SK-N-SH treated with all-trans-retinoic acid at 6 μM for 48 hours (cell line): ENCODE data around the gene BLID.
A peak's percentile ranks its signal among the peaks of the same experiment; 100 is the strongest.

Experiments
- ATAC-seq: fragments of 200-7000 bp; cut with Tn5 transposase; 3 replicates; pipeline ENCODE4 v1.9.1; 2020; ENCODE audit warnings: mild to moderate bottlenecking, moderate library complexity
- ARNTL ChIP-seq: fragments of 450-650 bp; formaldehyde crosslinking; IDR thresholded peaks from 2 replicates; pipeline ENCODE4 v1.5.0; 2020; ENCODE audit warnings: low read depth, mild to moderate bottlenecking, moderate library complexity, borderline replicate concordance
- BACH2 ChIP-seq: fragments of 250-450 bp; sonication (Bioruptor Pico); IDR thresholded peaks from 2 replicates; pipeline ENCODE4 v1.9.0; 2021; ENCODE audit warnings: mild to moderate bottlenecking, borderline replicate concordance
- ESRRG ChIP-seq: fragments of 250-450 bp; sonication (Bioruptor Pico); IDR thresholded peaks from 2 replicates; pipeline ENCODE4 v1.6.1; 2021; ENCODE audit warnings: mild to moderate bottlenecking
- GLIS3 ChIP-seq: fragments of 250-450 bp; sonication (Bioruptor Pico); IDR thresholded peaks from 2 replicates; pipeline ENCODE4 v1.5.0; 2020; ENCODE audit warnings: mild to moderate bottlenecking, moderate library complexity
- ISL1 ChIP-seq: fragments of 250-450 bp; sonication (Bioruptor Pico); IDR thresholded peaks from 2 replicates; pipeline ENCODE4 v2.1.2; 2022; ENCODE audit warnings: mild to moderate bottlenecking, moderate library complexity
- OSR1 ChIP-seq: fragments of 250-450 bp; sonication (Bioruptor Pico); IDR thresholded peaks from 2 replicates; pipeline ENCODE4 v1.8.0; 2022; ENCODE audit warnings: moderate library complexity, mild to moderate bottlenecking, inconsistent platforms
- PPARA ChIP-seq: fragments of 250-450 bp; sonication (Bioruptor Pico); IDR thresholded peaks from 2 replicates; pipeline ENCODE4 v1.5.0; 2020; ENCODE audit warnings: mild to moderate bottlenecking, borderline replicate concordance
- SNAI2 ChIP-seq: fragments of 250-450 bp; sonication (Bioruptor Pico); IDR thresholded peaks from 2 replicates; pipeline ENCODE4 v1.5.0; 2020; ENCODE audit warnings: mild to moderate bottlenecking, moderate library complexity
- TCF4 ChIP-seq: fragments of 250-450 bp; sonication (Bioruptor Pico); IDR thresholded peaks from 2 replicates; pipeline ENCODE4 v1.8.0; 2021; ENCODE audit warnings: mild to moderate bottlenecking, moderate library complexity, borderline replicate concordance
- TOX ChIP-seq: fragments of 250-450 bp; sonication (Bioruptor Pico); IDR thresholded peaks from 2 replicates; pipeline ENCODE4 v1.8.0; 2021; ENCODE audit warnings: mild to moderate bottlenecking, moderate library complexity, borderline replicate concordance
- ZC3H10 ChIP-seq: fragments of 250-450 bp; sonication (Bioruptor Pico); IDR thresholded peaks from 2 replicates; pipeline ENCODE4 v1.5.1; 2021; ENCODE audit warnings: mild to moderate bottlenecking, moderate library complexity
- ZFP3 ChIP-seq: fragments of 250-450 bp; sonication (Bioruptor Pico); IDR thresholded peaks from 2 replicates; pipeline ENCODE4 v1.5.0; 2020; ENCODE audit warnings: mild to moderate bottlenecking, moderate library complexity
- ZFP30 ChIP-seq: fragments of 450-650 bp; formaldehyde crosslinking; IDR thresholded peaks from 2 replicates; pipeline ENCODE4 v1.5.0; 2022; ENCODE audit warnings: mild to moderate bottlenecking, moderate library complexity
- ZNF565 ChIP-seq: fragments of 450-650 bp; formaldehyde crosslinking; conservative IDR thresholded peaks from 2 replicates; pipeline ENCODE4 v1.5.0; 2020; ENCODE audit warnings: low read depth, mild to moderate bottlenecking, moderate library complexity
- ZNF70 ChIP-seq: fragments of 450-650 bp; formaldehyde crosslinking; IDR thresholded peaks from 2 replicates; pipeline ENCODE4 v1.5.0; 2020; ENCODE audit warnings: mild to moderate bottlenecking, moderate library complexity
- ZNF8 ChIP-seq: fragments of 450-650 bp; formaldehyde crosslinking; IDR thresholded peaks from 2 replicates; pipeline ENCODE4 v1.5.0; 2020; ENCODE audit warnings: mild to moderate bottlenecking, moderate library complexity
- TF ChIP-seq, protein P1 (sequence below): fragments of 250-450 bp; sonication (Bioruptor Pico); IDR thresholded peaks from 2 replicates; pipeline ENCODE4 v1.8.0; 2021; ENCODE audit warnings: low read depth, mild to moderate bottlenecking, moderate library complexity, borderline replicate concordance
- TF ChIP-seq, protein P2 (sequence below): fragments of 250-450 bp; sonication (Bioruptor Pico); IDR thresholded peaks from 2 replicates; pipeline ENCODE4 v1.5.0; 2020; ENCODE audit warnings: mild to moderate bottlenecking, moderate library complexity
- TF ChIP-seq, protein P3 (sequence below): fragments of 250-450 bp; sonication (Bioruptor Pico); IDR thresholded peaks from 2 replicates; pipeline ENCODE4 v1.8.0; 2020; ENCODE audit warnings: mild to moderate bottlenecking, moderate library complexity, borderline replicate concordance
- TF ChIP-seq, protein P4 (sequence below): fragments of 250-450 bp; sonication (Bioruptor Pico); IDR thresholded peaks from 2 replicates; pipeline ENCODE4 v1.5.1; 2020; ENCODE audit warnings: low read depth, mild to moderate bottlenecking, moderate library complexity
- TF ChIP-seq, protein P5 (sequence below): fragments of 250-450 bp; sonication (Bioruptor Pico); IDR thresholded peaks from 2 replicates; pipeline ENCODE4 v1.5.1; 2021; ENCODE audit warnings: mild to moderate bottlenecking, moderate library complexity

The BLID gene

DNA sequence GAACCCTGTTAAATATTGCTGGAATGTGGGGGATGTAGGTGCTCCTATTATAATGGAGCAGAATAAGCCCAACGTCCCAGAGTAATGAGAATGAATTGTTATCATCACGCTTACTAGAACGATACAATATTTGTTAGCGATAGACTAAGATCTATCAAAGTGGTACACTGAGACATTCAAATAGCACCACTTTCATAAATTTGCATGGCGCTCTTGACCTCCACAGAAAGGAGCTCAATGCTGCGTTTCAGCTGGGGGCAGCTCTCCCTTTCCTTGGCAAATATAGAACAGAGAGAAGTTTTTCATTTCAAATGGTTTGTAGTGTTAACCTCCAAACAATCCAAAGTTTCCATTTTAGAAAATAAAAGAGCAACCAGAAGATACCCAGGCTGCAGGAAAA is 38.2 kb upstream of the BLID start:
- ATAC-seq = no peak
- TF ChIP-seq ZFP3 = no peak
- no peak for TF ChIP-seq TCF4
- TF ChIP-seq ESRRG (CRISPR knock-in tag) = no peak
- no peak for TF ChIP-seq GLIS3 (CRISPR knock-in tag)
- TF ChIP-seq ZNF565 (CRISPR knock-in tag) = no peak
- TF ChIP-seq, protein P1, sequence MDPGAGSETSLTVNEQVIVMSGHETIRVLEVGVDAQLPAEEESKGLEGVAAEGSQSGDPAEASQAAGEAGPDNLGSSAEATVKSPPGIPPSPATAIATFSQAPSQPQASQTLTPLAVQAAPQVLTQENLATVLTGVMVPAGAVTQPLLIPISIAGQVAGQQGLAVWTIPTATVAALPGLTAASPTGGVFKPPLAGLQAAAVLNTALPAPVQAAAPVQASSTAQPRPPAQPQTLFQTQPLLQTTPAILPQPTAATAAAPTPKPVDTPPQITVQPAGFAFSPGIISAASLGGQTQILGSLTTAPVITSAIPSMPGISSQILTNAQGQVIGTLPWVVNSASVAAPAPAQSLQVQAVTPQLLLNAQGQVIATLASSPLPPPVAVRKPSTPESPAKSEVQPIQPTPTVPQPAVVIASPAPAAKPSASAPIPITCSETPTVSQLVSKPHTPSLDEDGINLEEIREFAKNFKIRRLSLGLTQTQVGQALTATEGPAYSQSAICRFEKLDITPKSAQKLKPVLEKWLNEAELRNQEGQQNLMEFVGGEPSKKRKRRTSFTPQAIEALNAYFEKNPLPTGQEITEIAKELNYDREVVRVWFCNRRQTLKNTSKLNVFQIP (CRISPR knock-in tag) = no peak
- TF ChIP-seq TOX (CRISPR knock-in tag) = no peak
- TF ChIP-seq ZC3H10 (CRISPR knock-in tag) = no peak
- TF ChIP-seq, protein P2, sequence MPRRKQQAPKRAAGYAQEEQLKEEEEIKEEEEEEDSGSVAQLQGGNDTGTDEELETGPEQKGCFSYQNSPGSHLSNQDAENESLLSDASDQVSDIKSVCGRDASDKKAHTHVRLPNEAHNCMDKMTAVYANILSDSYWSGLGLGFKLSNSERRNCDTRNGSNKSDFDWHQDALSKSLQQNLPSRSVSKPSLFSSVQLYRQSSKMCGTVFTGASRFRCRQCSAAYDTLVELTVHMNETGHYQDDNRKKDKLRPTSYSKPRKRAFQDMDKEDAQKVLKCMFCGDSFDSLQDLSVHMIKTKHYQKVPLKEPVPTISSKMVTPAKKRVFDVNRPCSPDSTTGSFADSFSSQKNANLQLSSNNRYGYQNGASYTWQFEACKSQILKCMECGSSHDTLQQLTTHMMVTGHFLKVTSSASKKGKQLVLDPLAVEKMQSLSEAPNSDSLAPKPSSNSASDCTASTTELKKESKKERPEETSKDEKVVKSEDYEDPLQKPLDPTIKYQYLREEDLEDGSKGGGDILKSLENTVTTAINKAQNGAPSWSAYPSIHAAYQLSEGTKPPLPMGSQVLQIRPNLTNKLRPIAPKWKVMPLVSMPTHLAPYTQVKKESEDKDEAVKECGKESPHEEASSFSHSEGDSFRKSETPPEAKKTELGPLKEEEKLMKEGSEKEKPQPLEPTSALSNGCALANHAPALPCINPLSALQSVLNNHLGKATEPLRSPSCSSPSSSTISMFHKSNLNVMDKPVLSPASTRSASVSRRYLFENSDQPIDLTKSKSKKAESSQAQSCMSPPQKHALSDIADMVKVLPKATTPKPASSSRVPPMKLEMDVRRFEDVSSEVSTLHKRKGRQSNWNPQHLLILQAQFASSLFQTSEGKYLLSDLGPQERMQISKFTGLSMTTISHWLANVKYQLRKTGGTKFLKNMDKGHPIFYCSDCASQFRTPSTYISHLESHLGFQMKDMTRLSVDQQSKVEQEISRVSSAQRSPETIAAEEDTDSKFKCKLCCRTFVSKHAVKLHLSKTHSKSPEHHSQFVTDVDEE (CRISPR knock-in tag) = no peak
- TF ChIP-seq SNAI2 (CRISPR knock-in tag) = no peak
- no peak for TF ChIP-seq ARNTL (CRISPR knock-in tag)
- TF ChIP-seq ZFP30 = no peak
- no peak for TF ChIP-seq ZNF70 (CRISPR knock-in tag)
- TF ChIP-seq PPARA (CRISPR knock-in tag) = no peak
- TF ChIP-seq ISL1 (CRISPR knock-in tag) = no peak
- no peak for TF ChIP-seq OSR1 (CRISPR knock-in tag)
- TF ChIP-seq, all 23 proteins: peak for 0

DNA sequence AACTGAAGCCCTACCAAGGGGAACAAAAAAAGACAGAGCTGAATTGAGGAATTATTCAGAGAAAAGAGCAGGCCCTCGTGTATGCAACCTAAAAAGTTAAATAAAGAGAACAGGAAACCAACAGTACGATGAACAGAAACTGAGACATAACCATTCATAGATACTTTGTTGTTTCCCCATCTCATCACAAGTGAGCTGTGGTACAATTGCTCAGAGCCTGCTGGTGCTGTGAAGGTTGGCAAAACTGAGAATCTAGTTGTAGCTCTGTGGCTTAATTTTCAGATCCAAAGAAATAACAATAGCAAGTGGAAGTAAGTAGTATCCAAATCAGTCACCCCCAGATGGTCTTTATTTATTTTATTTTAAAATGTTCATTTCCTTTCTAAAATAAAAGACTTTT is 37.7 kb upstream of the BLID start:
- ATAC-seq = no peak
- TF ChIP-seq ZFP30 (no peak), BACH2 (no peak)

DNA sequence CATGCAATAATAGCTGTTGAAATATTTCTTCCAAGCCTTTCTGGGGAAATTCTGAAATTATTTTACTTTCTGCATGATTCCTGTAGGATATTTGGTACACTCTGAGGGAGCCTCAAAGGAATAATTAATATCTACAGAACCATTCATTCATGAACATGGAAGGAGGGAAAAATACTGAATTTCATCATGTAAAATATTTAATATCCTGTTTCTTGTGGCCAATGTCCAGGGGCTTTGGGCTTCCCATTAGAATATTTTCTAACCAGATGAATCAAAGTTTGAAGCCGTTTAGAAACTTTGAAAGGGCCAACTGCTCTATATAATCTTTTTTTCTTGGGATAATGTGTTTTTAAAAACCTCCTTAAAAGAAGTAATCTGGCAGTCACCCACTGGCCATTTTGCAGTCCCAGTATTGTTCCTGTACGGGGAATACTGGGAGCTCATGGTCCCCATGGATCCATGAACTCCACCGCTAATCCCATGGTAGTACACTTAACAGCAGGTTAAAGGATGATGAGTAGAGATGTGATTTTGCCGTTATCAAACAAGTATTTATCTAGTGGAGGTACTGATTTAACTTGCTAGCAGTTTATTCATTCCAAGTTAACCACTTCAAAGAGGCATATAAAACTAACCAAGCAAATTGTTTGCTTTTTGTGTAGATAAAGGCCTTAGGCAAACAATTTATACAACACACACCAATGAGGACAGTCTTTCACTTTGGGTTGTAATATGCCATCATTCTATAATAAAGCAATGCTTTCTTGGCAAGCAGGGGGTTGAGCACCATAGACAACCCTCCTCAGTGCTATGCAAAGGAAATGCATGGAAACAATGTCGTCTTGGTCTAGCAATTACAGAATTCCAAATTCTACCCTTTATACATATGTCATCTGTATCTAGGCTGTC is 34.5 kb upstream of the BLID start:
- no peak for TF ChIP-seq TOX (CRISPR knock-in tag)
- TF ChIP-seq, protein P3, sequence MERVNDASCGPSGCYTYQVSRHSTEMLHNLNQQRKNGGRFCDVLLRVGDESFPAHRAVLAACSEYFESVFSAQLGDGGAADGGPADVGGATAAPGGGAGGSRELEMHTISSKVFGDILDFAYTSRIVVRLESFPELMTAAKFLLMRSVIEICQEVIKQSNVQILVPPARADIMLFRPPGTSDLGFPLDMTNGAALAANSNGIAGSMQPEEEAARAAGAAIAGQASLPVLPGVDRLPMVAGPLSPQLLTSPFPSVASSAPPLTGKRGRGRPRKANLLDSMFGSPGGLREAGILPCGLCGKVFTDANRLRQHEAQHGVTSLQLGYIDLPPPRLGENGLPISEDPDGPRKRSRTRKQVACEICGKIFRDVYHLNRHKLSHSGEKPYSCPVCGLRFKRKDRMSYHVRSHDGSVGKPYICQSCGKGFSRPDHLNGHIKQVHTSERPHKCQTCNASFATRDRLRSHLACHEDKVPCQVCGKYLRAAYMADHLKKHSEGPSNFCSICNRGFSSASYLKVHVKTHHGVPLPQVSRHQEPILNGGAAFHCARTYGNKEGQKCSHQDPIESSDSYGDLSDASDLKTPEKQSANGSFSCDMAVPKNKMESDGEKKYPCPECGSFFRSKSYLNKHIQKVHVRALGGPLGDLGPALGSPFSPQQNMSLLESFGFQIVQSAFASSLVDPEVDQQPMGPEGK (CRISPR knock-in tag) = no peak
- TF ChIP-seq ISL1 (CRISPR knock-in tag) = no peak
- no peak for TF ChIP-seq ZFP3
- no peak for TF ChIP-seq ZNF8
- TF ChIP-seq, protein P1 (CRISPR knock-in tag) = no peak
- ATAC-seq = peak; percentile 11; the same call in 2 of the 3 replicates

DNA sequence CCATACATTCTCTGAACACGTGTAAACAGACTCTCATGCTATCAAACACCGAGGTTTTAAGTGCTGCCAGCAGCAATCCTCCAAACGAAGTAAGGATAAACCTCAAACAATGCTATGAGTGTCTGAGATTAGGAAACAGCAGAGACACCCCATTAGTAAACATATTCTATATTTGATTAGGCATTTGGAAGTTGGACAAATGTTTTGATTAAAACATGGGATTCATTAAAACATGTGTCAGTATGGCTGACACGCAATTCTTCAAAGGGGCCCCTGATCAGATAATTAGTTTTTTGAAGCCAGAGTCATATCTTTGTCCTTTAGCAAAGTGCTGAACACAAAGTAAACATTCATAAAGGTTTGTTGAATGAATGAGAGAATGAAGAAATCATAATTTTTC is 33.2 kb upstream of the BLID start:
- no peak for ATAC-seq
- TF ChIP-seq ZFP3 (no peak), TCF4 (no peak), ZNF565 (CRISPR knock-in tag) (no peak), ZFP30 (no peak), GLIS3 (CRISPR knock-in tag) (no peak), SNAI2 (CRISPR knock-in tag) (no peak), TOX (CRISPR knock-in tag) (no peak)
- TF ChIP-seq, protein P4, sequence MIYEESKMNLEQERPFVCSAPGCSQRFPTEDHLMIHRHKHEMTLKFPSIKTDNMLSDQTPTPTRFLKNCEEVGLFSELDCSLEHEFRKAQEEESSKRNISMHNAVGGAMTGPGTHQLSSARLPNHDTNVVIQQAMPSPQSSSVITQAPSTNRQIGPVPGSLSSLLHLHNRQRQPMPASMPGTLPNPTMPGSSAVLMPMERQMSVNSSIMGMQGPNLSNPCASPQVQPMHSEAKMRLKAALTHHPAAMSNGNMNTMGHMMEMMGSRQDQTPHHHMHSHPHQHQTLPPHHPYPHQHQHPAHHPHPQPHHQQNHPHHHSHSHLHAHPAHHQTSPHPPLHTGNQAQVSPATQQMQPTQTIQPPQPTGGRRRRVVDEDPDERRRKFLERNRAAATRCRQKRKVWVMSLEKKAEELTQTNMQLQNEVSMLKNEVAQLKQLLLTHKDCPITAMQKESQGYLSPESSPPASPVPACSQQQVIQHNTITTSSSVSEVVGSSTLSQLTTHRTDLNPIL = no peak
- TF ChIP-seq, protein P2 (CRISPR knock-in tag) = no peak
- TF ChIP-seq, protein P5, sequence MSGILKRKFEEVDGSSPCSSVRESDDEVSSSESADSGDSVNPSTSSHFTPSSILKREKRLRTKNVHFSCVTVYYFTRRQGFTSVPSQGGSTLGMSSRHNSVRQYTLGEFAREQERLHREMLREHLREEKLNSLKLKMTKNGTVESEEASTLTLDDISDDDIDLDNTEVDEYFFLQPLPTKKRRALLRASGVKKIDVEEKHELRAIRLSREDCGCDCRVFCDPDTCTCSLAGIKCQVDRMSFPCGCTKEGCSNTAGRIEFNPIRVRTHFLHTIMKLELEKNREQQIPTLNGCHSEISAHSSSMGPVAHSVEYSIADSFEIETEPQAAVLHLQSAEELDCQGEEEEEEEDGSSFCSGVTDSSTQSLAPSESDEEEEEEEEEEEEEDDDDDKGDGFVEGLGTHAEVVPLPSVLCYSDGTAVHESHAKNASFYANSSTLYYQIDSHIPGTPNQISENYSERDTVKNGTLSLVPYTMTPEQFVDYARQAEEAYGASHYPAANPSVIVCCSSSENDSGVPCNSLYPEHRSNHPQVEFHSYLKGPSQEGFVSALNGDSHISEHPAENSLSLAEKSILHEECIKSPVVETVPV (CRISPR knock-in tag) = no peak
